ENCODE results near the gene CSN1S1. TPM values are rescaled to one million over a fixed set of nuclear protein-coding genes. Genes with fewer than 3 reads are reported as not detected.

CSN1S1 gene
- polyA plus RNA-seq, 10 donors = not detected

- DNase-seq = no peak
Measured at GRCh38 chr4:69991016-69991415, 60.1 kb downstream of the CSN1S1 start.

DNA sequence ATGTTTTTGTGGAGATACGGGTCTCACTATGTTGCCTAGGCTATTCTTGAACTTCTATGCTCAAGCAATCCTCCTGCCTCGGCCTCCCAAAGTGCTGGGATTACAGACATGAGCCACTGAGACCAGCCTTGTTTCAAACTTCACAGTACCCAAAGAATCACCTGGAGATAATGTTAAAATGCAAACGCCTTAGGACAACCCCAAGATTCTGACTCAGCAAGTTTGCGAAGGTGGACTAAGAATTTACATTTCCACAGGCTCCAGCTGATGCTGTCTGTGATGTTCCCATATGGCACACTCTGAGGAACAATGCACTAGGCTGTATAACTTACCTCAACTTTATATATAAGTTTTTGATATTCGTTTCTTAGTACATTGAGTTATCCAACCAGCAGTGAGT is 63.9 kb downstream of the CSN1S1 start:
- DNase-seq = no peak

DNA sequence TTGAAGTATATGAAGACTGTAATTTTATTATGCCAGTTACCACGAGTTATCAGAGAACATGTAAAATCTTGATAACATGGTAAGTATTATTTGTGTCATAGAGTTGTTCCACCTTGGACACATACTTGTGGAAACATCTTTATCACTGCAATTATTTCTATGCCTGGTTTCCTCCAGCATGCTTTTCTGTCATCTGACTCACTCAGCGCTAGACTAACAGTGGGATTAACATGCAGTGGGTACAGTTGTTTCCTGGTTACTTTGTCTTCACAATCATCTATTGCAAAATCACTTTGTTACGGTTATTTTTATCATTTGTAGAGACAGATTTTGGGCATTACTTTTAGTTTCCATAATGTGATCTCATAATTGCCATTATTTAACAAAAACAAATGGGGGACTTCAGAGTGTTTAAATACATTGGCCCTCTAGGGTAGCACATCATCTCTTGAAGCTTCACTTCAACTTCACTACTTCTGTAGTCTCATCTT is 64.7 kb downstream of the CSN1S1 start, which contains the start of gene STATH:
Gene STATH (plus strand): TSS at position 441 of the 491 bp plus-strand sequence. CDS start 2,472 bp downstream, outside the sequence.
- DNase-seq = no peak

Other genes starting within 250 kb of the CSN1S1 start
- 1 to 10 TPM in 3 of 10 donors, under 1 TPM in 7; 0.41 to 8.3 (median 0.64) TPM for gene SULT1B1, start 170.4 kb upstream of the CSN1S1 start, polyA plus RNA-seq (ENCODE audit: insufficient read length in 10 of 10)
- gene SULT1E1, start 70.9 kb upstream of the CSN1S1 start, polyA plus RNA-seq (ENCODE audit: insufficient read length in 10 of 10) = 10 to 100 TPM; 18.7 to 87.5 (median 34.9) TPM
- gene CSN2, start 34.7 kb downstream of the CSN1S1 start, polyA plus RNA-seq (ENCODE audit: insufficient read length in 10 of 10) = not detected
- not detected for gene STATH, start 64.9 kb downstream of the CSN1S1 start, polyA plus RNA-seq (ENCODE audit: insufficient read length in 10 of 10)
- gene HTN3, start 97.4 kb downstream of the CSN1S1 start, polyA plus RNA-seq (ENCODE audit: insufficient read length in 10 of 10) = not detected
- gene HTN1, start 119.4 kb downstream of the CSN1S1 start, polyA plus RNA-seq (ENCODE audit: insufficient read length in 10 of 10) = under 1 TPM in 1 of 10 donors, not detected in 9; 0.07 TPM
- under 1 TPM in 1 of 10 donors, not detected in 9; 0.05 TPM for gene PRR27, start 223.2 kb downstream of the CSN1S1 start, polyA plus RNA-seq (ENCODE audit: insufficient read length in 10 of 10)

Measured in muscle of back (tissue), 11 donors.